CD14-positive monocyte (primary cell): ENCODE results near the gene ABCG4. TPM values are rescaled to one million over a fixed set of nuclear protein-coding genes. Genes with fewer than 3 reads are reported as not detected.
A peak's percentile ranks its signal among the peaks of the same experiment; 100 is the strongest.

Source experiments
- DNase-seq, 3 donors: peaks; one replicate each; pipeline ENCODE4 v3.0.0-alpha.2; 2011 to 2022
- H2AFZ ChIP-seq: 2 replicates; pipeline ENCODE4 v1.6.0; 2012; ENCODE audit warnings: mild to moderate bottlenecking, low read depth, low read length, inconsistent platforms; ENCODE audit not compliant: insufficient read depth, poor library complexity, severe bottlenecking
- H3K27ac ChIP-seq, 2 donors: 1 replicate in 1 of 2; 2 replicates in 1 of 2; pipeline ENCODE4 v1.5.1; 2012 to 2013; ENCODE audit warnings: low read length in 2 of 2, control low read depth in 1 of 2, inconsistent platforms in 1 of 2, low read depth in 1 of 2, mild to moderate bottlenecking in 1 of 2
- H3K27me3 ChIP-seq, 2 donors: one replicate each; pipeline versions ENCODE4 v1.6.0 to v1.6.1; 2011 to 2013; ENCODE audit warnings: low read length in 2 of 2; ENCODE audit not compliant: control insufficient read depth in 2 of 2, insufficient read depth in 2 of 2
- H3K36me3 ChIP-seq, 2 donors: replicated peaks in 1 of 2; 1 replicate in 1 of 2; 2 replicates in 1 of 2; pipeline versions ENCODE4 v1.5.1 to v1.6.1; 2012 to 2013; ENCODE audit warnings: low read length in 2 of 2, control low read depth in 1 of 2, inconsistent platforms in 1 of 2, mild to moderate bottlenecking in 1 of 2; ENCODE audit not compliant: insufficient read depth in 2 of 2, control insufficient read depth in 1 of 2
- H3K4me1 ChIP-seq, 2 donors: 1 replicate in 1 of 2; 2 replicates in 1 of 2; pipeline versions ENCODE4 v1.5.1 to v1.6.1; 2012 to 2013; ENCODE audit warnings: low read length in 2 of 2, control low read depth in 1 of 2, inconsistent platforms in 1 of 2, mild to moderate bottlenecking in 1 of 2, moderate library complexity in 1 of 2; ENCODE audit not compliant: insufficient read depth in 2 of 2, control insufficient read depth in 1 of 2
- H3K4me2 ChIP-seq: replicated peaks from 2 replicates; pipeline ENCODE3; 2012; ENCODE audit warnings: low read length, moderate library complexity, mild to moderate bottlenecking; ENCODE audit not compliant: poor library complexity, severe bottlenecking; ENCODE audit errors: extremely low read depth
- H3K4me3 ChIP-seq, 3 experiments: fragments of 200-600 bp in 1 of 3; sonication (generic) in 1 of 3; replicated peaks in 1 of 3; 1 replicate in 2 of 3; 2 replicates in 1 of 3; pipeline ENCODE4 v1.5.1; 2011 to 2013; ENCODE audit warnings: low read length in 3 of 3, mild to moderate bottlenecking in 3 of 3, control low read depth in 2 of 3, low read depth in 2 of 3, inconsistent platforms in 1 of 3, moderate library complexity in 1 of 3
- H3K79me2 ChIP-seq: 2 replicates; pipeline ENCODE4 v1.6.0; 2012; ENCODE audit warnings: mild to moderate bottlenecking, control low read depth, inconsistent platforms, low read length, moderate library complexity; ENCODE audit not compliant: insufficient read depth
- H3K9ac ChIP-seq: 2 replicates; pipeline ENCODE4 v1.6.0; 2017; ENCODE audit warnings: low read length, mild to moderate bottlenecking; ENCODE audit not compliant: insufficient read depth, poor library complexity, severe bottlenecking
- H3K9me3 ChIP-seq, 2 donors: replicated peaks in 1 of 2; 1 replicate in 1 of 2; 2 replicates in 1 of 2; pipeline versions ENCODE4 v1.5.1 to v1.6.1; 2012 to 2013; ENCODE audit warnings: low read length in 2 of 2, control low read depth in 1 of 2; ENCODE audit not compliant: control insufficient read depth in 1 of 2, insufficient read depth in 1 of 2
- H4K20me1 ChIP-seq: 2 replicates; pipeline ENCODE4 v1.6.0; 2012; ENCODE audit warnings: mild to moderate bottlenecking, low read length, control low read depth, moderate library complexity; ENCODE audit not compliant: insufficient read depth
- H3K27ac Mint-ChIP-seq, 7 donors: one replicate each; pipeline ENCODE4 v1.8.0; 2020; ENCODE audit warnings: mild to moderate bottlenecking in 7 of 7, mixed read lengths in 7 of 7, moderate library complexity in 6 of 7, inconsistent platforms in 2 of 7
- H3K27me3 Mint-ChIP-seq, 3 donors: one replicate each; pipeline ENCODE4 v1.8.0; 2021 to 2022; ENCODE audit warnings: low read depth in 3 of 3, mild to moderate bottlenecking in 3 of 3, mixed read lengths in 3 of 3, moderate library complexity in 3 of 3, inconsistent platforms in 1 of 3
- H3K36me3 Mint-ChIP-seq, 2 donors: one replicate each; pipeline ENCODE4 v1.8.0; 2020; ENCODE audit warnings: mixed read lengths in 2 of 2, inconsistent platforms in 1 of 2, mild to moderate bottlenecking in 1 of 2
- H3K4me1 Mint-ChIP-seq: one replicate; pipeline ENCODE4 v1.8.0; 2020; ENCODE audit warnings: mild to moderate bottlenecking, mixed read lengths
- H3K4me3 Mint-ChIP-seq, 2 donors: one replicate each; pipeline ENCODE4 v1.8.0; 2020; ENCODE audit warnings: mild to moderate bottlenecking in 2 of 2, mixed read lengths in 2 of 2, moderate library complexity in 1 of 2
- H3K9me3 Mint-ChIP-seq, 7 donors: one replicate each; pipeline ENCODE4 v1.8.0; 2020 to 2022; ENCODE audit warnings: mixed read lengths in 7 of 7, mild to moderate bottlenecking in 6 of 7, moderate library complexity in 6 of 7, inconsistent platforms in 2 of 7
- WGBS: methylation state at CpG from one replicate; pipeline ENCODE4 v1.1.5; 2013; ENCODE audit warnings: missing lambda C conversion rate; ENCODE audit not compliant: insufficient coverage; 5-methylcytosine and 5-hydroxymethylcytosine counted together
- intact Hi-C, 2 donors: fragments of 100-400 bp; cut with micrococcal nuclease; formaldehyde crosslinking; loops; one replicate each; pipeline versions ENCODE4 v1.15.0 to v1.15.1; 2023
- polyA plus RNA-seq, 3 donors: library from polyadenylated mRNA; depleted of rRNA in 1 of 3; unstranded in 2 of 3; stranded (reverse) in 1 of 3; fragments of 300-500 nt in 2 of 3; fragments of >200 nt in 1 of 3; fragmentation: Illumina TruSeq in 2 of 3; gene quantifications; 1 replicate in 2 of 3; 2 replicates in 1 of 3; pipeline ENCODE4 v1.2.3, GENCODE V29; 2012 to 2021
- TF ChIP-seq, protein P1 (sequence below): fragments of 200-600 bp; IDR thresholded peaks from one replicate; pipeline ENCODE4 v1.8.0; 2022; ENCODE audit warnings: antibody characterized with exemption, mild to moderate bottlenecking

ABCG4 gene
- polyA plus RNA-seq, 3 donors, result 0.04 TPM; not detected in 2

DNA sequence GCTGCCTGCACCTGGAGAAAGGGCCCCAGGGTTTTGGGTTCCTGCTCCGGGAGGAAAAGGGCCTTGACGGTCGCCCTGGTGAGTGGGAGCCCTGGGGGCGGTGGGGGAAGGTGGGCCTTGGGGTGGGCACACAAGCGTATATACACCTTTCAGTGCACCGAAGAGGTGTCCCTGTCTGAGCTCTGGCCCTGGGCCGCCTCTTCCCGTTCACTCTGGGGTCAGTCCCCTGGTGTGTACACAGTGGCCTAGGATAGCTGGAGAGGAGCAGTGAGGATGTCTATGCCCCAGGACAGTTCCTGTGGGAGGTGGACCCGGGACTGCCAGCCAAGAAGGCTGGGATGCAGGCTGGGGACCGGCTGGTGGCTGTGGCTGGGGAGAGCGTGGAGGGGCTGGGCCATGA is 39.2 kb downstream of the ABCG4 start:
- Histone ChIP-seq H3K4me2 (no peak overlapping the region), H2AFZ (no peak overlapping the region), H3K27ac (no peak overlapping the region), H3K4me3 (no peak overlapping the region), H3K79me2 (no peaks in the 10 kb centered on the region), H3K4me1 (peaks cover 18 to 21% of the 10 kb centered on the region in 2 donors), H3K9me3 (no peaks in the 10 kb centered on the region), H3K36me3 (peaks cover 10 to 11% of the 10 kb centered on the region in 2 donors), H4K20me1 (no peaks in the 10 kb centered on the region), H3K9ac (no peak overlapping the region), H3K27me3 (no peaks in the 10 kb centered on the region)
- H3K36me3 Mint-ChIP-seq, result peaks cover 7 to 11% of the 10 kb centered on the region in 2 donors
- 100% methylated on average over 8 of the region's 11 CpGs for WGBS
- peaks cover 0 to 3% (median 2%) of the 10 kb centered on the region in 7 donors for H3K9me3 Mint-ChIP-seq
- no peak overlapping the region for H3K27ac Mint-ChIP-seq
- DNase-seq, result no peak
- intact Hi-C loops, result no loop called here
- no peak overlapping the region for H3K4me3 Mint-ChIP-seq
- H3K27me3 Mint-ChIP-seq, result peaks cover 5 to 6% (median 6%) of the 10 kb centered on the region in 3 donors
- TF ChIP-seq, protein P1, sequence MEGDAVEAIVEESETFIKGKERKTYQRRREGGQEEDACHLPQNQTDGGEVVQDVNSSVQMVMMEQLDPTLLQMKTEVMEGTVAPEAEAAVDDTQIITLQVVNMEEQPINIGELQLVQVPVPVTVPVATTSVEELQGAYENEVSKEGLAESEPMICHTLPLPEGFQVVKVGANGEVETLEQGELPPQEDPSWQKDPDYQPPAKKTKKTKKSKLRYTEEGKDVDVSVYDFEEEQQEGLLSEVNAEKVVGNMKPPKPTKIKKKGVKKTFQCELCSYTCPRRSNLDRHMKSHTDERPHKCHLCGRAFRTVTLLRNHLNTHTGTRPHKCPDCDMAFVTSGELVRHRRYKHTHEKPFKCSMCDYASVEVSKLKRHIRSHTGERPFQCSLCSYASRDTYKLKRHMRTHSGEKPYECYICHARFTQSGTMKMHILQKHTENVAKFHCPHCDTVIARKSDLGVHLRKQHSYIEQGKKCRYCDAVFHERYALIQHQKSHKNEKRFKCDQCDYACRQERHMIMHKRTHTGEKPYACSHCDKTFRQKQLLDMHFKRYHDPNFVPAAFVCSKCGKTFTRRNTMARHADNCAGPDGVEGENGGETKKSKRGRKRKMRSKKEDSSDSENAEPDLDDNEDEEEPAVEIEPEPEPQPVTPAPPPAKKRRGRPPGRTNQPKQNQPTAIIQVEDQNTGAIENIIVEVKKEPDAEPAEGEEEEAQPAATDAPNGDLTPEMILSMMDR, result no peak
- H3K4me1 Mint-ChIP-seq, result peaks cover 28% of the 10 kb centered on the region

- H3K27me3 Mint-ChIP-seq, result peaks cover 4 to 7% (median 6%) of the 10 kb centered on the region in 3 donors
- Histone ChIP-seq H3K9ac (no peak overlapping the region), H3K27me3 (no peaks in the 10 kb centered on the region), H3K27ac (no peak overlapping the region), H3K4me1 (peaks cover 25 to 29% of the 10 kb centered on the region in 2 donors), H2AFZ (no peak overlapping the region), H3K4me2 (no peak overlapping the region), H3K79me2 (no peaks in the 10 kb centered on the region), H3K36me3 (peaks cover 2% of the 10 kb centered on the region in 2 donors), H3K4me3 (no peak overlapping the region), H3K9me3 (no peaks in the 10 kb centered on the region), H4K20me1 (no peaks in the 10 kb centered on the region)
- no peak overlapping the region for H3K4me3 Mint-ChIP-seq
- H3K9me3 Mint-ChIP-seq, result peaks cover 0 to 3% (median 1%) of the 10 kb centered on the region in 7 donors
- peaks cover 36% of the 10 kb centered on the region for H3K4me1 Mint-ChIP-seq
- DNase-seq, result no peak
- peak overlapping the region in 1 of 7 donors; percentile 18 for H3K27ac Mint-ChIP-seq
- intact Hi-C loops, result no loop called here
- 98% methylated on average over 7 of the region's 8 CpGs for WGBS
- H3K36me3 Mint-ChIP-seq, result peaks cover 3 to 8% of the 10 kb centered on the region in 2 donors
- TF ChIP-seq, protein P1, result no peak
Observed at GRCh38 chr11:119188887-119189286, 40.0 kb downstream of the ABCG4 start.
